Measurements from ENCODE around the gene SCN9A. TPM values are rescaled to one million over a fixed set of nuclear protein-coding genes. Genes with fewer than 3 reads are reported as not detected.

The SCN9A gene
- total and polyA plus RNA-seq, 2 donors (not counting 1 experiment from before 2014, with no cell fraction given): 64.2 to 105 TPM

GRCh38 chr2:166284359-166284758 is 91.4 kb downstream of the SCN9A start:
- H3K9me3 ChIP-seq (ENCODE audit: control insufficient read depth, insufficient read depth, low read depth, low read length): no peaks in the 10 kb centered on the region
- H3K27ac ChIP-seq (ENCODE audit: insufficient read depth, low read length): no peak overlapping the region
- no peaks in the 10 kb centered on the region for H4K20me1 ChIP-seq (ENCODE audit: control insufficient read depth, extremely low read depth, insufficient read depth, low read length)
- no peaks in the 10 kb centered on the region for H3K27me3 ChIP-seq (ENCODE audit: control insufficient read depth, insufficient read depth, low read length)
- H3K36me3 ChIP-seq (ENCODE audit: control insufficient read depth, insufficient read depth, low read length): peaks cover 5% of the 10 kb centered on the region
- TF ChIP-seq CTCF (conservative IDR thresholded peaks at IDR 0.05 in 1 of 2, IDR thresholded peaks at IDR 0.05 in 1 of 2; ENCODE audit: low read depth in 1 of 2, low read length in 2 of 2): no peak
- no peak for DNase-seq (ENCODE audit: low read depth in 2 of 2)
- H3K4me2 ChIP-seq (ENCODE audit: extremely low read depth, insufficient read depth, low read length): no peak overlapping the region
- no peak overlapping the region for H3K4me3 ChIP-seq (replicated peaks in 1 of 4; ENCODE audit: control extremely low read depth in 1 of 4, insufficient read depth in 1 of 4, low read depth in 3 of 4, low read length in 4 of 4)
- H3K4me1 ChIP-seq (ENCODE audit: control insufficient read depth, extremely low read depth, insufficient read depth, low read length): no peaks in the 10 kb centered on the region
- H2AFZ ChIP-seq (ENCODE audit: low read length): no peak overlapping the region
- H3K9ac ChIP-seq (ENCODE audit: insufficient read depth, low read length): no peak overlapping the region
- H3K79me2 ChIP-seq (ENCODE audit: control insufficient read depth, insufficient read depth, low read length): no peaks in the 10 kb centered on the region

DNA sequence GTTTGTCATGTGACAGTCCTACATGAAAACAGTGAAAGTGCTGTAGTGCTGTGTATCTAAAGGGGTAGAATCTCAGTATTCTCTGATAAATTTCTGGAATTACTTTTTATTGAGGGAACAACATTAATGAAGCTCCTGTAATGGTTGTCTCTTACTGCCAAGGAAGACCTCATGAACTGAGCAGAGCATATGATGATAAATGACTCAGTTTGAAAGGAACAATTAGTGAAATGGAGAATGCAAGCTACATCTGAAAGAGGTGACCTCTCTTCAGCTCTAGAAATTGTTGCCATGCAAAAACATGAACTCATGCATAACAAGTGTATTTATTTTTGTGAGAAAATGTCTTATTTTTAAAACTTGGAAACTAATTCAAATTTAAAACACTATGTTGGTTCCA is 93.6 kb downstream of the SCN9A start:
- Histone ChIP-seq H2AFZ (ENCODE audit: low read length) (no peak overlapping the region), H3K9ac (ENCODE audit: insufficient read depth, low read length) (no peak overlapping the region), H3K4me2 (ENCODE audit: extremely low read depth, insufficient read depth, low read length) (no peak overlapping the region), H3K4me1 (ENCODE audit: control insufficient read depth, extremely low read depth, insufficient read depth, low read length) (no peaks in the 10 kb centered on the region), H3K27me3 (ENCODE audit: control insufficient read depth, insufficient read depth, low read length) (no peaks in the 10 kb centered on the region), H3K36me3 (ENCODE audit: control insufficient read depth, insufficient read depth, low read length) (peaks cover 5% of the 10 kb centered on the region), H4K20me1 (ENCODE audit: control insufficient read depth, extremely low read depth, insufficient read depth, low read length) (no peaks in the 10 kb centered on the region), H3K79me2 (ENCODE audit: control insufficient read depth, insufficient read depth, low read length) (no peaks in the 10 kb centered on the region), H3K27ac (ENCODE audit: insufficient read depth, low read length) (no peak overlapping the region), H3K4me3 (replicated peaks in 1 of 4; ENCODE audit: control extremely low read depth in 1 of 4, insufficient read depth in 1 of 4, low read depth in 3 of 4, low read length in 4 of 4) (no peak overlapping the region), H3K9me3 (ENCODE audit: control insufficient read depth, insufficient read depth, low read depth, low read length) (no peaks in the 10 kb centered on the region)
- no peak for DNase-seq (ENCODE audit: low read depth in 2 of 2)
- TF ChIP-seq EZH2 (IDR thresholded peaks at IDR 0.05; ENCODE audit: low read length, missing control alignments): no peak
- no peak for TF ChIP-seq CTCF (conservative IDR thresholded peaks at IDR 0.05 in 1 of 2, IDR thresholded peaks at IDR 0.05 in 1 of 2; ENCODE audit: low read depth in 1 of 2, low read length in 2 of 2)

DNA sequence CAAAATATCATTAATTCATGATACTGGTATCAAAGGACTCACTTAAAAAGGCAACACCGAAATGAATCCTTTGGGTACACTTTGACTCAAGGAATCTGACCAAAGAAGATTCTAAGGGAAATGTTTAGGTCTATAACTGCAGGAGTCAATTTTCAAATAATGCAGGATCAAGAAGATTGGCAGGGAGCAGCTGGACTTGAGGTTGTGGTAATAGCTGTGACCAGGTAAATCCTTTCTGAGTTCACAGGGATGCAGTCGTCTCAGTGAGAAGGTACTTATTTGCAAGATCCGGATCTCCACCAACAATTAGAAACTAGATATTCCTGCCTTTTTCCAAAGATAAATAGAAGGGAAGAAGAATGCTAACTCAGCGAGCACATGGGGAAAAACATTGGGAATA is 96.9 kb downstream of the SCN9A start:
- no peaks in the 10 kb centered on the region for H3K9me3 ChIP-seq (ENCODE audit: control insufficient read depth, insufficient read depth, low read depth, low read length)
- no peaks in the 10 kb centered on the region for H4K20me1 ChIP-seq (ENCODE audit: control insufficient read depth, extremely low read depth, insufficient read depth, low read length)
- H3K36me3 ChIP-seq (ENCODE audit: control insufficient read depth, insufficient read depth, low read length): peaks cover 3% of the 10 kb centered on the region
- no peak overlapping the region for H3K27ac ChIP-seq (ENCODE audit: insufficient read depth, low read length)
- no peaks in the 10 kb centered on the region for H3K79me2 ChIP-seq (ENCODE audit: control insufficient read depth, insufficient read depth, low read length)
- no peak overlapping the region for H3K4me3 ChIP-seq (replicated peaks in 1 of 4; ENCODE audit: control extremely low read depth in 1 of 4, insufficient read depth in 1 of 4, low read depth in 3 of 4, low read length in 4 of 4)
- no peak for DNase-seq (ENCODE audit: low read depth in 2 of 2)
- no peaks in the 10 kb centered on the region for H3K27me3 ChIP-seq (ENCODE audit: control insufficient read depth, insufficient read depth, low read length)
- TF ChIP-seq CTCF (conservative IDR thresholded peaks at IDR 0.05 in 1 of 2, IDR thresholded peaks at IDR 0.05 in 1 of 2; ENCODE audit: low read depth in 1 of 2, low read length in 2 of 2): no peak
- TF ChIP-seq EZH2 (IDR thresholded peaks at IDR 0.05; ENCODE audit: low read length, missing control alignments): no peak
- H2AFZ ChIP-seq (ENCODE audit: low read length): no peak overlapping the region
- no peak overlapping the region for H3K9ac ChIP-seq (ENCODE audit: insufficient read depth, low read length)
- no peak overlapping the region for H3K4me2 ChIP-seq (ENCODE audit: extremely low read depth, insufficient read depth, low read length)
- no peaks in the 10 kb centered on the region for H3K4me1 ChIP-seq (ENCODE audit: control insufficient read depth, extremely low read depth, insufficient read depth, low read length)

All from fibroblast of lung (primary cell).